GM12892 (cell line): Measurements from ENCODE around the gene ZBTB40.

Experiments used
- POLR2A ChIP-seq: IDR thresholded peaks from 2 replicates; pipeline ENCODE4 v1.6.1; 2011; ENCODE audit warnings: low read depth, low read length, control low read depth
- TAF1 ChIP-seq: IDR thresholded peaks from 2 replicates; pipeline ENCODE4 v1.6.1; 2011; ENCODE audit warnings: low read depth, mild to moderate bottlenecking, control low read depth, low read length, borderline replicate concordance

DNA sequence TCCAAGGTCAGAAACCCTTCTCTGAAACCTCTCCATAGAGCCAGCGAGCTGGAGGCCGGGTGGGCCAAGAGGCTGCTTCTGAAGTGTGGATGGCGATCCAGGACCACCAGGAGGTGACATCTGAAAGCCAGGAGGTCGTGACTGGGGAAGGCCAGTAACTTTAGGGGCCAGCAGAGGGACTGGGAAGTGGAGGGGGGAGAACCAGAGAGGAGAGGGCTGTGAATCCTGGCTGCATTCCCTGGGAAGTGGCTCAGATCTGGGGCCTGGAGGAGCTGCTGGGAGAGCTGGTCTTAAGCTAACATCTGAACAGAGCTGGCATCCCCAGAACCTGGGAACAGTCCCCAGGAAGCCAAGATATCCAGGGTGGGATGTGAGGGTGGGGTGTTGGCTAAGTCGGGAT is 100.4 kb downstream of the ZBTB40 start:
- TF ChIP-seq POLR2A, result no peak
- no peak for TF ChIP-seq TAF1
